ENCODE measurements around the gene ESPN. TPM values are rescaled to one million over a fixed set of nuclear protein-coding genes. Genes with fewer than 3 reads are reported as not detected.
"Not testable (repeated sequence)": the region's sequence is repeated elsewhere in the genome, so short reads cannot be mapped to it uniquely, and the experiment has no call there.

Gene ESPN
- total RNA-seq, 1 donor from 2014 or later = 54.0 TPM

DNA sequence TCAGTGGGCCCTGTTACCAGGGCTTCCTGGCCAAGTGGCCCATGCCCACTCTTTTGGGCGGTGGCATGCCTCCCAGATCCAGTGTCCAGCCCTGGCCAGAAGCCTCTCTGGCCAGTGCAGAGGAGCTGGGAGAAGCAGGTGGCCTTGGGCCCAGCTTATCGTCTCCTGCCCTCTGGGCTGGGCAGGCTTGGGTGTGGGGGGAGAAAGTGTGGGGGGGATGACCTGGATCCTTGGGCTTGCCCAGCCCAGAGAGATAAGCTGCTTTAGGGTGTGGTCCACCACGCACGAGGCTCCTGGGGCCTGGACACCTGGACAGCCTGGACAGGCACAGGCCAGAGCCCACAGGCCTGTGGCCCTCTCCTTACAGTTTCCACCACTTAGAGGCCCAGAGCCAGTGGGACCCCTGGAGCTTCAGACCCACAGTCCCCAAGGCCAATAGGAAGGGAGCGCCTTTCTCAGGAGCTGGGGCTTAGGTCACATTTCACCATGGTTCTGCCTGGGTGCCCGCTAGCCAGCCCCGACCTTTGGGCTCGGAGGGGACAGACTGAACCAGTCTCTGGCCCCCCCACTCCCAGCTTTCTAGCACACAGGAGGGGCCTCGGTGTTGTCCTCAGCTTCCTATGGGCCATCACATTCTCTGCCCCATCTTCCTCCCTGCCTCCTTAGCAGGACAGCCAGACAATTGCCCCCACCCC is 1.8 kb downstream of the ESPN start:
- no peak overlapping the region for H3K4me3 Mint-ChIP-seq (ENCODE audit: low read depth)
- no peak for DNase-seq (ENCODE audit: low spot score, unreplicated experiment)
- peaks cover 68% of the 10 kb centered on the region for H3K27me3 Mint-ChIP-seq
- H3K4me1 Mint-ChIP-seq (ENCODE audit: low read depth) = peaks cover 2% of the 10 kb centered on the region
- TF ChIP-seq, protein P1, sequence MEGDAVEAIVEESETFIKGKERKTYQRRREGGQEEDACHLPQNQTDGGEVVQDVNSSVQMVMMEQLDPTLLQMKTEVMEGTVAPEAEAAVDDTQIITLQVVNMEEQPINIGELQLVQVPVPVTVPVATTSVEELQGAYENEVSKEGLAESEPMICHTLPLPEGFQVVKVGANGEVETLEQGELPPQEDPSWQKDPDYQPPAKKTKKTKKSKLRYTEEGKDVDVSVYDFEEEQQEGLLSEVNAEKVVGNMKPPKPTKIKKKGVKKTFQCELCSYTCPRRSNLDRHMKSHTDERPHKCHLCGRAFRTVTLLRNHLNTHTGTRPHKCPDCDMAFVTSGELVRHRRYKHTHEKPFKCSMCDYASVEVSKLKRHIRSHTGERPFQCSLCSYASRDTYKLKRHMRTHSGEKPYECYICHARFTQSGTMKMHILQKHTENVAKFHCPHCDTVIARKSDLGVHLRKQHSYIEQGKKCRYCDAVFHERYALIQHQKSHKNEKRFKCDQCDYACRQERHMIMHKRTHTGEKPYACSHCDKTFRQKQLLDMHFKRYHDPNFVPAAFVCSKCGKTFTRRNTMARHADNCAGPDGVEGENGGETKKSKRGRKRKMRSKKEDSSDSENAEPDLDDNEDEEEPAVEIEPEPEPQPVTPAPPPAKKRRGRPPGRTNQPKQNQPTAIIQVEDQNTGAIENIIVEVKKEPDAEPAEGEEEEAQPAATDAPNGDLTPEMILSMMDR (IDR thresholded peaks at IDR 0.05; ENCODE audit: unreplicated experiment) = no peak
- H3K9me3 Mint-ChIP-seq (ENCODE audit: low read depth) = no peaks in the 10 kb centered on the region
- H3K36me3 Mint-ChIP-seq (ENCODE audit: insufficient read depth) = no peaks in the 10 kb centered on the region
- H3K27ac Mint-ChIP-seq = no peak overlapping the region

DNA sequence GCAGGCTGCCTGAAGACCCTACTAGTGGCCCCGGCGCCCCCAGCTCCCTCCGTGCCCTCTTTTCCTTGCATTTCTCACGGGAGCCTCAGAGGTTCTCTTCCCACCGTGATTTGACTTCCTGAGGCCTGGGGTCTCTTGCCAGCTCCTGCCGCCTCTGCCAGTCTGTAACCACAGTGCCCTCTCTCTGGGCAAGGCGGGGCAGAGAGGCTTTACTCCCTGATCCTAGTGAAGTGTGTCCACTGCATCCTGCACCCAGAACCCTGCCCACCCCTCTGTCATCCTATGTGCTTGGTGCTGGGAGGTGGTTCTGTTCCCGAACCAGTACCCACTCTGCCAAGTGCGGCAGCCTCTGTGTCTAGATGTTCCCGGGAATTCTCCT is 2.4 kb downstream of the ESPN start:
- no peak overlapping the region for H3K27ac Mint-ChIP-seq
- peaks cover 62% of the 10 kb centered on the region for H3K27me3 Mint-ChIP-seq
- H3K4me3 Mint-ChIP-seq (ENCODE audit: low read depth) = no peak overlapping the region
- H3K9me3 Mint-ChIP-seq (ENCODE audit: low read depth) = no peaks in the 10 kb centered on the region
- DNase-seq (ENCODE audit: low spot score, unreplicated experiment) = no peak
- peaks cover 2% of the 10 kb centered on the region for H3K4me1 Mint-ChIP-seq (ENCODE audit: low read depth)
- TF ChIP-seq, protein P1 (IDR thresholded peaks at IDR 0.05; ENCODE audit: unreplicated experiment) = no peak
- no peaks in the 10 kb centered on the region for H3K36me3 Mint-ChIP-seq (ENCODE audit: insufficient read depth)

DNA sequence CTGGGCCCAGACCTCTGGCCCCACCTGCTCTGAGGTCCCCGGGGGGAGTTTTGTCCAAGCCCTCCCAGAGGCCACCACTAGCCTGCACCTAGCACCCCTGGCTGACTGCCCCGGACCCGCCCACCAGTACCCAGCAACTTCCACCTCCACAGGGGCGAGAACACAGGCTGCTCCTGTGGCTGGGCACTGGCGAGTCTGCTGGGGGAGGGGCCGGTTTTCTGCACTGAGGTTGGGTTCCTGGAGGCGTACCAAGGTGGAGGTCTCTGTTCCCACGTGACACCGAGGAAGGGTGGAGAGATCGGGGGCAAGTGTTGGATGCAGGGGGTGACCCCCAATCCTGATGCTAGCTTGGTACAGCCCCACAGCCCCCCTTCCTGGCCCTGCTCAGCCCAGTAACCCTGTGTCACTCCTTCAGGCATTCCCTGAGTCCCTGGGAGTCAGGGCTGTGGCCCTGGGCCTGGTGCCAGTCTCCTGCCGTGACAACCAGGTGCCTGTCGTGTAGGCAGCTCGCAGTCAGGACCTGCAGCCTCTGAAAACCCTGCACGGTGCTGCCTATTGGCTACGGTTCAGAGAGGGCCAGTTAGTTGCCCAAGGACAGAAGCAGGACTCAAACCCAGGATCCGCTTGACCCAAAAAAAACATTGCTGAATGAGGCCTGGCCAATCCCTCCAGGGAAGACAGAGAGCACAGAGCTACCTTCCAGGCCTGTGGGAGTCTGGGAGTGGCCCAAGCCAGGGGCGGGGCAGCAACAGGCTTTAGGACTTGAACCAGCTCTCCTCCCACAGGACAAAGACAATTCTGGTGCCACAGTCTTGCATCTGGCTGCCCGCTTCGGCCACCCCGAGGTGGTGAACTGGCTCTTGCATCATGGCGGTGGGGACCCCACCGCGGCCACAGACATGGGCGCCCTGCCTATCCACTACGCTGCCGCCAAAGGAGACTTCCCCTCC is 3.1 kb downstream of the ESPN start:
- Mint-ChIP-seq H3K4me1 (ENCODE audit: low read depth) (peaks cover 2% of the 10 kb centered on the region), H3K27ac (no peak overlapping the region), H3K36me3 (ENCODE audit: insufficient read depth) (no peaks in the 10 kb centered on the region), H3K9me3 (ENCODE audit: low read depth) (no peaks in the 10 kb centered on the region), H3K27me3 (peaks cover 55% of the 10 kb centered on the region), H3K4me3 (ENCODE audit: low read depth) (no peak overlapping the region)
- TF ChIP-seq, protein P1 (IDR thresholded peaks at IDR 0.05; ENCODE audit: unreplicated experiment) = no peak
- no peak for DNase-seq (ENCODE audit: low spot score, unreplicated experiment)

DNA sequence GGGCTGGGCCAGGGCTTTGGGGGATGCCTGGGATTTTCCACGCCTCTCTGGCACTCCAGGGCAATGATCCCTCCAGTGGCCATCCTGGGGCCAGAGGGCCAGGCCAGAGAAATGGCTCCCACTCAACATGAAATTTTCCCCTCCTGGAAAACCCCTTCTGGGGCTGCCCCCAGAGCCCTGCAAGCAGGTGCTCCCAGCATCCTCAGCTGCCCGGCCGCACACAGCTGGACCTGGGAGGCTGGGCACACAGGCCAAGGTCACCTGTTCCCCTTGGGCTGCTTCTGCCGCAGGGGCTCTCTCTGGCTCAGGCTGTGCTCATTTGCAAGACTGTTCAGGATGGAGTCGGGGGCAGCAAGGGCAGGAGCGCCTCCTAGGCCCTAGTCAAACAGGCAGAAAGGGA is 3.9 kb downstream of the ESPN start:
- not testable (repeated sequence) for H3K9me3 Mint-ChIP-seq (ENCODE audit: low read depth); H3K27ac Mint-ChIP-seq; H3K4me1 Mint-ChIP-seq (ENCODE audit: low read depth); H3K36me3 Mint-ChIP-seq (ENCODE audit: insufficient read depth); DNase-seq (ENCODE audit: low spot score, unreplicated experiment); H3K4me3 Mint-ChIP-seq (ENCODE audit: low read depth)
- peaks cover 48% of the 10 kb centered on the region for H3K27me3 Mint-ChIP-seq

DNA sequence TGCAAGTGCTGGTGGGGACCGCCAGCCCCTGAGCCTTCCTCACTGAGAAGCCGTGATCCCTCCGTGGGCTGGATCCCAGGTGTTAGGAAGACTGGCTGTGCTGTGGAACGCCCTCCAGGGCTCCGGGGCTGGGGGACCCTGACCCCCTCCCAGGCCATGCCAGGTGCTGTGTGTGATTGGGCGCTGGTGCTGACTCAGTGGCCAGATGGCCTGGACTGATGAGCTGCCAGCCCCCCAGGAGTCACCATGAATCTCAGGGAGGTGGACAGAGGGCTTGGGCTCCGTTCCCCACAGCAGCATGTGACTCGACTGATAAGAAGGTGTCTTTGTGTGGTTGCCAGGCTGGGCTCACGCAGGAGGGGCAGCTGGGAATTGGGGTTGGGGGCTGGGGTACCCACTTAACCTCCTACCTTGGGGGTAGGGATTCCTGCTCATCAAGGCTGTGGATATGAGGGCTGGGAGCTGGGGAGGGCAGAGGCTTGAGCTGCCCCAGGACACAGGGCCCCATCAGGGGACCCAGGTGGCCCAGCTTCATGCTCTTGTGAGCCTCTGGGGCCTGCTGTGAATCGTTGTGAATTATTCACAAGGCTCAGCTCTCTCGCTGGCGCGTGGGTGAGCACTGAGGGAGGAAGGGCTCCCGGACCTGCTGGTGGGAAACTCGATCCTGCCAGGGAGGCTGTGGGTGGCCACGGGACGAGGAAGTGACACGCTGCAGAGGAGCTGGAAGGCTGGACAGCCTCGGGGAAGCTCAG is 5.3 kb downstream of the ESPN start:
- DNase-seq (ENCODE audit: low spot score, unreplicated experiment); H3K9me3 Mint-ChIP-seq (ENCODE audit: low read depth); H3K27ac Mint-ChIP-seq; H3K4me1 Mint-ChIP-seq (ENCODE audit: low read depth); H3K36me3 Mint-ChIP-seq (ENCODE audit: insufficient read depth); H3K4me3 Mint-ChIP-seq (ENCODE audit: low read depth): not testable (repeated sequence)
- peaks cover 50% of the 10 kb centered on the region for H3K27me3 Mint-ChIP-seq

DNA sequence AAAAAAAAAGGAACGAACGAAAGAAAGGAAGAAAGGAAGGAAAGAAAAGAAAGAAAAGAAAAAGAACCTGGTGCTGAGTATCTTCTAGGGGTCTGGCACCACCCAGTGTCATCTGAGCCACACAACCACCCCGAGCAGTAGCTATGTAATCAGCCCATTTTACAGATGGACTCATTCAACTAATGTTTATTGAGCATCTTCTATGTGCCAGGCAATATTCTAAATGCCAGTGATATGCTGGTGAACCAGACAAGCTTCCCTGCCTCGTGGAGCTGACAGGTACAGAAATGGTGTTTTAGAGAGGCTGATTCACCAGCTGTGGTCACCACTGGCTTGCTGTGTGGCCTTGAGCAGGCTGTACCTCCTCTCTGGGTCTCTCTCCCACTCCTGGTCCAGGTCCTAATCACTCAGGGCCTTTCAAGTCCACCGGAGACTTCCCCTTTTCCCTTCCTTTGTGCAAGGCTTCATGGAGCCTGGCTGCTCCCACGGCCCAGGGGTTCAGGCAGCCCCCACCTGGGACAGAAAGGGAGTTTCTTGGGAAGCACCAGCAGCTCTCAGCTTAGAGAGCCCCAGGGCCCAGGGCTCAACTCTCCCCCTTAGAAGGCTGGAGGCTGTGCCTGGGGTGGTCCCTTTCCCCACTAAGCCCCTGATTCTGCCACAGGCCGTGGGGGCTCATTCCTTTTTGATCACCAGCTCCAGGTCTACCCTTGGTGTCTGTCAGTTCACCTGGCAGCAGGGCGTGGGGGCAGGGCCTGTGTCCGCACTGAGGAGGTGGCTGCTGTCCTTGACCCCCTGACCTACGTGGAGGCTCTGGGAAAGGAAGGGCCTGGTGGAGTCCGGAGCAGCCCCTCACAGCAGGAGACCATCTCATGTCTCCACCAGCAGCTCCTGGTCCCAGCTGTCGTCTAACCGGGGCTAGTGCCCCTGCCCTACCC is 7.3 kb downstream of the ESPN start:
- H3K4me1 Mint-ChIP-seq (ENCODE audit: low read depth); H3K4me3 Mint-ChIP-seq (ENCODE audit: low read depth); DNase-seq (ENCODE audit: low spot score, unreplicated experiment); H3K27ac Mint-ChIP-seq; H3K36me3 Mint-ChIP-seq (ENCODE audit: insufficient read depth); H3K9me3 Mint-ChIP-seq (ENCODE audit: low read depth): not testable (repeated sequence)
- peaks cover 40% of the 10 kb centered on the region for H3K27me3 Mint-ChIP-seq
